HG03039 (cell line): ENCODE measurements around the gene SLC1A4.

Source experiments
- ATAC-seq: cut with Tn5 transposase; IDR thresholded peaks from one replicate; pipeline ENCODE4 v1.9.1; 2021; ENCODE audit warnings: mild to moderate bottlenecking, moderate library complexity; ENCODE audit not compliant: unreplicated experiment

The SLC1A4 gene

GRCh38 chr2:65069439-65069824, 80.2 kb downstream of the SLC1A4 start:
- no peak for ATAC-seq

- no peak for ATAC-seq
These were observed 81.1 kb downstream of the SLC1A4 start for GRCh38 chr2:65070172-65070830.

- ATAC-seq: no peak
These were observed 81.7 kb downstream of the SLC1A4 start for GRCh38 chr2:65070856-65071255.

- no peak for ATAC-seq
These were observed 82.4 kb downstream of the SLC1A4 start for GRCh38 chr2:65071499-65072180.

- no peak for ATAC-seq
These were observed 83.2 kb downstream of the SLC1A4 start for GRCh38 chr2:65072181-65072970.
